ENCODE measurements around the gene ZRANB1.

GRCh38 chr10:124894569-124895215 lies 47.2 kb upstream of the ZRANB1 start:
- TF ChIP-seq CTCF (IDR thresholded peaks at IDR 0.05) (no peak), POLR2A (IDR thresholded peaks at IDR 0.05) (no peak)

All from testis (tissue), 2 donors.